SK-N-MC (cell line): ENCODE results near the gene GNA15.

Experiments
- EZH2 ChIP-seq: fragments of 200-600 bp; sonication (generic); IDR thresholded peaks from one replicate; pipeline ENCODE4 v1.6.1; 2017; ENCODE audit warnings: antibody characterized with exemption
- POLR2AphosphoS5 ChIP-seq: IDR thresholded peaks from 2 replicates; pipeline ENCODE4 v1.6.1; 2012; ENCODE audit warnings: mild to moderate bottlenecking, low read depth, low read length, borderline replicate concordance

DNA sequence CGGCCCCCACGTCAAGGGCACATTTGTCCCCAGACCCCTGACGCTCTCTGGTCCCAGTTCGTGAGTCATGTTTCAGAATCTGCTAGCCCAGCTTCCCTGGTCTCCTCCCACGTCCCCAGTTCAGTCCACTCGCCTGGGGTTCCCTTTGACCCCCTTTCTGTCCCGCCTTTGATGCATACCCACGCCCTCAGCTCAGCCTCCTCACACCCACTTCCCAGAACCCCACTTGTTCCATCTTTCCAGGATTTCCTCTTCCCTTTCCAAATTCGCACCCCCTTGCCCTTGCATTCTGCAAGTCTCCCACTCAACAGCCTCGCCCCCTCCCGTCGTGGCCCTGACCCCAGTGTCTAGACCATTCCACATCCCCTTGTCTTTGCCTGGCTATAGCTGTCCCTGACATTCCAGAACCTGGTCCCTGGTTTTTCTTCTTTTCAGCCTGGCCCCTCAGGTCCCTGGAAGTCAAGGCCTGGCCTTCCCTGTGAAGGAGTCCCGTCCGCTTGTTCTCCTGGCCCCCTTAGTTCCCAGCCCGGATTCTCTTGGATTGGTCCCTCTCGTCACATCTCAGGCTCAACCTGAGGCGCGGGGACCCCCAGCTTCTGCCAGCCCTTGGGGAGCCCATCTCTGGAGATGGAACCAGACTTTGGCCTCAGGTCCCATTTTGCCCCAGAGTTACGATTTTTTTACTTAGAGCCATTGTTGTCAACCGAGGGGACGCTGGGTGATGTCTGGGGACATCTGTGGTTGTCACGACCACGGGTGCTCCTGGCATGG is 51.2 kb downstream of the GNA15 start:
- TF ChIP-seq EZH2 (no peak), POLR2AphosphoS5 (no peak)
